Skeletal muscle tissue (tissue), 4 donors: Measurements from ENCODE around the gene DZANK1. TPM values are rescaled to one million over a fixed set of nuclear protein-coding genes. Genes with fewer than 3 reads are reported as not detected.
"Not testable (repeated sequence)": the region's sequence is repeated elsewhere in the genome, so short reads cannot be mapped to it uniquely, and the experiment has no call there.

ENCODE experiments used
- H3K27ac ChIP-seq: one replicate; pipeline ENCODE4 v1.7.0; 2013; ENCODE audit warnings: mild to moderate bottlenecking, low read depth, low read length, inconsistent platforms
- H3K27me3 ChIP-seq, 3 donors: one replicate each; pipeline ENCODE4 v1.7.0; 2013; ENCODE audit warnings: low read length in 3 of 3; ENCODE audit not compliant: control insufficient read depth in 3 of 3, insufficient read depth in 3 of 3
- H3K36me3 ChIP-seq, 3 donors: one replicate each; pipeline ENCODE4 v1.7.0; 2013; ENCODE audit warnings: low read length in 3 of 3; ENCODE audit not compliant: control insufficient read depth in 3 of 3, insufficient read depth in 3 of 3
- H3K4me1 ChIP-seq, 3 donors: one replicate each; pipeline ENCODE4 v1.7.0; 2013; ENCODE audit warnings: low read length in 3 of 3, mild to moderate bottlenecking in 3 of 3; ENCODE audit not compliant: control insufficient read depth in 3 of 3, insufficient read depth in 3 of 3
- H3K4me3 ChIP-seq, 3 donors: one replicate each; pipeline ENCODE4 v1.7.0; 2013; ENCODE audit warnings: low read length in 3 of 3
- H3K9ac ChIP-seq, 3 donors: one replicate each; pipeline ENCODE4 v1.7.0; 2013; ENCODE audit warnings: low read length in 3 of 3, mild to moderate bottlenecking in 3 of 3, moderate library complexity in 2 of 3, low read depth in 1 of 3
- H3K9me3 ChIP-seq, 3 donors: one replicate each; pipeline ENCODE4 v1.7.0; 2013; ENCODE audit warnings: low read length in 3 of 3; ENCODE audit not compliant: control insufficient read depth in 3 of 3
- total RNA-seq: library from RNA; depleted of rRNA; stranded (reverse); fragments of >200 nt; gene quantifications from one replicate; pipeline ENCODE4 v1.2.3, GENCODE V29; 2014
- donor health status: Osteomylitis.

DZANK1 gene
- total RNA-seq, 1 donor from 2014 or later: 1.0 TPM

DNA sequence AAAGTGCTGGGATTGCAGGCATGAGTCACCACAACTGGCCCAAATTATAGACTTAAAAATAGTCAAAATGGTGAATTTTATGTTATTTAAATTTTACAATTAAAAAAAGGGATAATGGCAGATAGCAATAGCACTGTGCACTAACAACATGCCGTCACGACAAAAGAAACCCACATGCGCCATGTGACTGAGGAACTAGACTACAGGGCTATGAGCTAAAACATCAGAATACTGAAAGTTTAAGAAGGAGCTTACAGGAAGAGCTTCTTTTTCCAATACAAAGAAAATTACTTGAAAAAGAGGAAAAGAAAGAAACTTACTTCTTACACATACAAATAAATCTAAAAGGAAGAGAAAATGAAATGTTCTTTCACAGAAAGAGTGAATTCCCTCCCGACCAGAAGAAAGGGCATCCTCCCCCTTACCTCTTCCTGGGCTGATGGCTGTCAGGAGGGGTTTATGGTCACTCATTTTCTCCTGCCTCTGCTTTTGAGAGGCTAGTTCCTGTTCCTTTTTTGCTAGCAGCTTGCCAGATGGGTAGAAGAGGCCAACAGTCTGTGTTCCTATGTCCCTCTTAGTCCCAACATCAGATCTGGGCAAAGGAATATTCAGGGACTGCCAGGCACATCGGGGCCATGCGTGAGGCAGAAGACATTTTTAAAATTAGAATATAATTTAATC, 54.5 kb downstream of the DZANK1 start:
- H3K9ac ChIP-seq: no peak overlapping the region
- no peaks in the 10 kb centered on the region for H3K9me3 ChIP-seq
- H3K4me1 ChIP-seq: no peaks in the 10 kb centered on the region
- no peaks in the 10 kb centered on the region for H3K36me3 ChIP-seq
- H3K27ac ChIP-seq: no peak overlapping the region
- H3K27me3 ChIP-seq: no peaks in the 10 kb centered on the region
- H3K4me3 ChIP-seq: no peak overlapping the region

DNA sequence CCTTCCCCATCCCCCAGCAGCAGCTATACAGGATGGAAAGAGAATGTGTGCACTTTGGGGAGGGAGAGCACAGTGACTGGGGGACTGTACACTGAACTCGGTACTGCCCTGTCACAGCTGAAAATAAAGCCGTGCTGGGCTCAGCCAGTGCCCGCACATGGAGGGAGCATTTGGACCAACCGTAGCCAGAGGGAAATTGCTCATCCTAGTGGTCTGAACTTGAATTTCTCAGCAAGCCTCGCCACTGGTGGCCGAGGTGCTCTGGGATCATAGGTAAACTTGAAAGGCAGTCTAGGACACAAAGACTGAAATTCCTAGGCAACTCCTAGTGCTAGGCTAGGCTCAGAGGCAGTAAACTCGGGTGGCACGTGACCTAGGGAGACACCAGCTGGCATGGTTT, 61.0 kb downstream of the DZANK1 start:
- Histone ChIP-seq H3K36me3 (peaks cover 0 to 2% (median 0%) of the 10 kb centered on the region in 3 donors), H3K9ac (no peak overlapping the region), H3K4me1 (no peaks in the 10 kb centered on the region), H3K27me3 (no peaks in the 10 kb centered on the region), H3K4me3 (no peak overlapping the region), H3K9me3 (no peaks in the 10 kb centered on the region), H3K27ac (no peak overlapping the region)

DNA sequence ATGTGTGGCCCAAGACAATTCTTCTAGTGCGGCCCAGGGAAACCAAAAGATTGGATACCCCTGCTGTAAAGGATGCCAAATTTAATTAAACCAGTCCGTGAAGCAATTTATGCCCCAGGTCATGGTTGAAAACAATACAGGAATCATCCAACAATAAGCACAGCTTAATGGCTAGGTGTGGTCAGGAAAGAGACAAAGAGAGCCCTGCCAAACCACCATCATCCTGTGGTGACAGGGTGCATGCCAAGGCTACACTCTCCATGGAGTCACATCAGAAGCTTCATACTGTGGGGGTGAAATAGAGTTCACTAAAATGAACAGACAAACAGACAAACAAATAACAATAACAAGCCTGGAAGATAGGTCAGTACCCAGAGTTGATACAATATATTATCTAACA, 62.7 kb downstream of the DZANK1 start:
- Histone ChIP-seq H3K9ac (no peak overlapping the region), H3K27ac (no peak overlapping the region), H3K4me3 (no peak overlapping the region), H3K4me1 (no peaks in the 10 kb centered on the region), H3K9me3 (no peaks in the 10 kb centered on the region), H3K27me3 (no peaks in the 10 kb centered on the region), H3K36me3 (peaks cover 0 to 2% (median 0%) of the 10 kb centered on the region in 3 donors)

DNA sequence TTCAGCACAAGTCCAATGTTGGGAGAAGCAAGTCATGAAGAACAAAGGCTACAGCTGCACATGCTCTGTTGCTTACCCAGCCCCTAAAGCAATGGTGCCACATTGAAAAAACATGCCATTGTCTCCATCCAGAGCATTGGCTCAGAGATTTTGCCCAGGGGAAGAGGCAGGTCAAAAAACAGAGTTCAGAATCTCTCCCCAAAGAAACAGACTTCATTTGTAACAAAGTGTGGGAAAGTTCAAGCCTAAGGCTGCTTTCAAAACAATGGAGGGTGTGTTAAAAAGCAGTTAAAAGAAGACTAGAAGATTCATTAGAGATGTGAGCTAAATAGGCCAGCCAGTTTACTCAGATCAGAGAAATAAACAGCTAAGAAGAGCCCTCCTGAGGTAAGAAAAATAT, 63.6 kb downstream of the DZANK1 start:
- Histone ChIP-seq H3K27me3 (no peaks in the 10 kb centered on the region), H3K36me3 (peaks cover 0 to 2% (median 0%) of the 10 kb centered on the region in 3 donors), H3K4me3 (no peak overlapping the region), H3K4me1 (no peaks in the 10 kb centered on the region), H3K9ac (no peak overlapping the region), H3K27ac (no peak overlapping the region), H3K9me3 (no peaks in the 10 kb centered on the region)

DNA sequence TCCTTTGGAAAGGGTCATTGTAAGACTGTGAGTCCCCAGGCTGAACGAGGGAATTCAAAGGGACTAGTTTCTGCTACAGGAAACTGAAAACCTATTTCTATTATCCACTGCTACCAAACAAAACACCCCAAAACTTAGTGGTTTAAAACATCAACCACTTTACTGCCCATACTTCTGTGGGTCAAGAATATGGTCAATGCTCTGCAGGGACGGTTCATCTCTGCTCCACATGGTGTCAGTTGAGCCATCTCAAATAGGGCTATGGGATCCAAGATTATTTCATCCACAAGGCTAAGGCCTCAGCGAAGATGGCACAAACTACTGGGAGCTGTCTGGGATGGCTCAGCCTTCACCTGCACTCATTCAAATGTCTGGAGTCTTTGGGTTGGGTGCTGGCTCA, 65.5 kb downstream of the DZANK1 start:
- Histone ChIP-seq H3K9me3 (no peaks in the 10 kb centered on the region), H3K27me3 (no peaks in the 10 kb centered on the region), H3K36me3 (peaks cover 0 to 2% (median 2%) of the 10 kb centered on the region in 3 donors), H3K27ac (no peak overlapping the region), H3K4me1 (no peaks in the 10 kb centered on the region), H3K9ac (no peak overlapping the region), H3K4me3 (no peak overlapping the region)

DNA sequence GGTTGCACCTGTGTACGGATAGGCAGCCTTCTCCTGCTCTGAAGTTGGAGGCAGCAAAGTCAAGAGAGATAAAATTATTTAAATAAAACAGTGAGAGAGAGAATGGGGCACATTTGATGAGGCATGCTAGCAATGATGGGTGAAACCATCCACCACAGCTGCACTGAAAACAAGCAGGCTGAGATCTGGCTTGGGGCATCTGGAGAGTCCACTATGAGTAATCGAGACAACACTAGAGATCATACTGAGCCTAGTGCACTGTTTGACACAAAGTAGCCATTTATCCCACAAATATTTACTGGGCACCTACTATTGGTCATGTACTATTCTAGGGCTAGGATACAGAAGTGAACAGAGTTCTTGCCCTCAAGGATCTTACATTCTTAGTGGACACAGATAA, 66.4 kb downstream of the DZANK1 start:
- Histone ChIP-seq H3K9ac (no peak overlapping the region), H3K4me3 (no peak overlapping the region), H3K9me3 (no peaks in the 10 kb centered on the region), H3K27me3 (no peaks in the 10 kb centered on the region), H3K36me3 (peaks cover 0 to 2% (median 2%) of the 10 kb centered on the region in 3 donors), H3K27ac (no peak overlapping the region), H3K4me1 (no peaks in the 10 kb centered on the region)

DNA sequence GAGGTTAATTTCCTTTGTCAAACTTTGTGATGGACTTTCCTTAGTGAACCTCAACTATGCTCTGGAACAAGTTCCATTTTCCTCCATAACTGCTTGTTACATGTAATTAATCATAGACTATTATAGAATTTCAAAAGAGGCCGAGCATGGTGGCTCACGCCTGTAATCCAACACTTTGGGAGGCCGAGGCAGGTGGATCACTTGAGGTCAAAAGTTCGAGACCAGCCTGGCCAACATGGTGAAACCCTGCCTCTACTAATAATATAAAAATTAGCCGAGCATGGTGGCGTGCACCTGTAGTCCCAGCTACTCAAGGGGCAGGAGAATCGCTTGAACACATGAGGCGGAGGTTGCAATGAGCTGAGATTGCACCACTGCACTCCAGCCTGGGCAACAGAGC, 68.1 kb downstream of the DZANK1 start:
- H3K9me3 ChIP-seq, H3K4me3 ChIP-seq: not testable (repeated sequence)

DNA sequence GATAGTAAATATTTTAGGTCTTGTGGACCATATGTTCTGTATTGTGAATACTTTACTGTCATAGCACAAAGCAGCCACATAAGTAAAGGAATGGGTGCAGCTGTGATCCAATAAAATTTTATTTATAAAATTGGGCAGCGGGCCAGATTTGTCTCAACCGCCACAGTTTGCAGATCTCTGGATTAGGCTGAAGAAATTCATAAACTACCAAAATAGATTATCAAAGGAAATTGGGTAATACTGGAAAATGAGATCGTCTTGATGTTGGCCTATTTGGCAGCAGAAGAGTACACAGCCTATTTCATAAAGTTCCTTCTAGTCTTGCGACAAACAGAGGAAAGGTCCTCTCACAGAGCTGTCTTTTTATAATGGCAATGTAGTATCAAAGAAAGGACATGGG, 69.8 kb downstream of the DZANK1 start:
- Histone ChIP-seq H3K9me3 (no peaks in the 10 kb centered on the region), H3K27me3 (no peaks in the 10 kb centered on the region), H3K4me3 (no peak overlapping the region), H3K9ac (no peak overlapping the region), H3K27ac (no peak overlapping the region), H3K4me1 (no peaks in the 10 kb centered on the region), H3K36me3 (peaks cover 0 to 2% (median 0%) of the 10 kb centered on the region in 3 donors)

More for the DNA sequence above, 68.1 kb downstream of the DZANK1 start:
- not testable (repeated sequence) for H3K9ac ChIP-seq, H3K36me3 ChIP-seq, H3K27me3 ChIP-seq, H3K4me1 ChIP-seq, H3K27ac ChIP-seq

DNA sequence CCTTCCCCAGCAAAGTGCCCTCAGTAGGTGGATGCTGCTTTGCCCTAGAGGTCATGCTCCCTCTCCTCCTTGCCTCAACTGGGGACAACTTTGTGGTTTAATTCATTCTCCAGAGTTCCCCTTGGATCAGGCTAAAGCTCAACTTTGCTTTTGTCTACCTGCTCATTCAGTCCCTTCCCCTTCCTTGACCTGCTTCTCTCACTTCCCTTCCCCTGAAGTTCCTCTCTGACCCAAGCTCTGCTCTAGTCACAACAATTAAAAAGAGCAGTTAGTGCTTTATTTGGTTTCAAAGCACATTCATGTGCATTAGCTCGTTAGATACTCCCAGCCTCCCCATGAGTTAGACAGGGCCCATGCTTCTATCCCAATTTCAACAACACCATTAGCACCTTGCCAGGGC, 71.3 kb downstream of the DZANK1 start:
- Histone ChIP-seq H3K9me3 (no peaks in the 10 kb centered on the region), H3K27ac (no peak overlapping the region), H3K4me1 (no peaks in the 10 kb centered on the region), H3K36me3 (peaks cover 0 to 2% (median 0%) of the 10 kb centered on the region in 3 donors), H3K9ac (no peak overlapping the region), H3K4me3 (no peak overlapping the region), H3K27me3 (no peaks in the 10 kb centered on the region)

DNA sequence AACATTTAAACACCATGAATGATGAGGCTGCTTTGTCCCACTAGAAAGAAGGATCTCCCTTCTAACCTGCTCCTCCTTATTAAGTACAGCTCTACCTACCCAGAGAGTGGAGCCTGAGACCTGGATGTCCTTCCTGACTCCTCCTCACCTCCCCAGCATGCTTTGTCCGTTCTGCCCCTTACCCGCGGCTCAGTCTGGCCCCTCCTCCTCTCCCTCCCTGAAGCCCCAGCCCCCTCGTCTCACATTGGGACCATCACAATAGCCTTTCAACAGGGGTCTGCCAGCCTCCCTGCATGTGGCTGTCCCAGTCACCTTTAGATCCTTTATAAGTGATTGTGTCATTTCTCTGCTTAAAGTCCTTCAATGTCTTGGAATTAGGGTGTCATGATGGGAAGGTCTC, 72.5 kb downstream of the DZANK1 start:
- Histone ChIP-seq H3K9me3 (no peaks in the 10 kb centered on the region), H3K9ac (no peak overlapping the region), H3K27ac (no peak overlapping the region), H3K4me1 (no peaks in the 10 kb centered on the region), H3K4me3 (no peak overlapping the region), H3K27me3 (no peaks in the 10 kb centered on the region), H3K36me3 (peaks cover 0 to 2% (median 0%) of the 10 kb centered on the region in 3 donors)
